Measurements from ENCODE around the gene SULT1A3. TPM values are rescaled to one million over a fixed set of nuclear protein-coding genes. Genes with fewer than 3 reads are reported as not detected.

SULT1A3 gene
- total RNA-seq, 2 experiments from 2014 or later = 3.8 to 31.7 TPM

DNA sequence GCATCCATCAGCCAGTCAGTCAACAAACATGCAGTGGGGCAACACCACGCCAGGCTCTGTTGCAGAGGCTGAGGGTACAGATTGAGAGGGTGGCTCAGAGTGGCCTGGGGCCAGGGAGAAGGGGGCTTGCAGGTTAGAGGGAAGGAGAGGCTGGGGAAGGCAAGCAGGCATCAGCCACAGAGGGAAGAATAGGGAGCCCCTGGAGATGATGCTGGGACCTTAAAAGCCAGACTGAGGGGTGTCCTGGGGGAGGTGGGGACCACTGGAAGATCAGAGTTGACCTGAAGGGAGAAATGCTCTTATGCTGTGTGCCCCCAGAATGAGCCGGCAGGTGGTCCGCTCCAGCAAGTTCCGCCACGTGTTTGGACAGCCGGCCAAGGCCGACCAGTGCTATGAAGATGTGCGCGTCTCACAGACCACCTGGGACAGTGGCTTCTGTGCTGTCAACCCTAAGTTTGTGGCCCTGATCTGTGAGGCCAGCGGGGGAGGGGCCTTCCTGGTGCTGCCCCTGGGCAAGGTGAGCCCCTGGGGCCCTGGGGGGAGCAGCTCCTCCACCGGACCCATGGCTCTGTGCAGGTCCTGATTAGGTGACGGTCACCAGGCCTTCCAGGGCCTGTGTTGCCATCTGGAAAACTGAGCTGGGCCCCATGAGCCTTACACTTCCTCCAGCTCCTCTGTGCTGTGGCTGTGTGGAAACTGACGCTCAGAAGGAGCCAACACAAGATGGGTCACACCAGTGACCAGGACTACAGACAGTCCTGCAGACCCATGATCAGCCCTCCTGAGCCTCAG, 14.0 kb upstream of the SULT1A3 start:
- peaks cover 43% of the 10 kb centered on the region for H3K36me3 ChIP-seq (ENCODE audit: insufficient read depth, low read length)
- H3K4me1 ChIP-seq (ENCODE audit: insufficient read depth, low read length, poor library complexity, severe bottlenecking) = peaks cover 42% of the 10 kb centered on the region
- no TSS peak for BruUV-seq (replicated peaks)
- H3K4me3 ChIP-seq (ENCODE audit: low read depth, low read length, poor library complexity, severe bottlenecking) = peak overlapping the region; percentile 86
- DNase-seq (ENCODE audit: low spot score) = peak; percentile 80
- TF ChIP-seq, protein P1, sequence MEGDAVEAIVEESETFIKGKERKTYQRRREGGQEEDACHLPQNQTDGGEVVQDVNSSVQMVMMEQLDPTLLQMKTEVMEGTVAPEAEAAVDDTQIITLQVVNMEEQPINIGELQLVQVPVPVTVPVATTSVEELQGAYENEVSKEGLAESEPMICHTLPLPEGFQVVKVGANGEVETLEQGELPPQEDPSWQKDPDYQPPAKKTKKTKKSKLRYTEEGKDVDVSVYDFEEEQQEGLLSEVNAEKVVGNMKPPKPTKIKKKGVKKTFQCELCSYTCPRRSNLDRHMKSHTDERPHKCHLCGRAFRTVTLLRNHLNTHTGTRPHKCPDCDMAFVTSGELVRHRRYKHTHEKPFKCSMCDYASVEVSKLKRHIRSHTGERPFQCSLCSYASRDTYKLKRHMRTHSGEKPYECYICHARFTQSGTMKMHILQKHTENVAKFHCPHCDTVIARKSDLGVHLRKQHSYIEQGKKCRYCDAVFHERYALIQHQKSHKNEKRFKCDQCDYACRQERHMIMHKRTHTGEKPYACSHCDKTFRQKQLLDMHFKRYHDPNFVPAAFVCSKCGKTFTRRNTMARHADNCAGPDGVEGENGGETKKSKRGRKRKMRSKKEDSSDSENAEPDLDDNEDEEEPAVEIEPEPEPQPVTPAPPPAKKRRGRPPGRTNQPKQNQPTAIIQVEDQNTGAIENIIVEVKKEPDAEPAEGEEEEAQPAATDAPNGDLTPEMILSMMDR (conservative IDR thresholded peaks at IDR 0.05; ENCODE audit: low read length) = no peak
- TF ChIP-seq EZH2phosphoT487 (IDR thresholded peaks at IDR 0.05; ENCODE audit: borderline replicate concordance, low read depth, low read length) = no peak
- intact Hi-C loops (cut with micrococcal nuclease; ENCODE audit: unreplicated experiment) = no loop called here
- CTCF ChIA-PET (ENCODE audit: unreplicated experiment) = interaction anchor here (0.6 kb wide), 1 partner anchor 93 kb away, joined by 3 read pairs; the partner anchor contains the start of gene TBX6
- H3K4me2 ChIP-seq (ENCODE audit: low read length) = peak overlapping the region; percentile 90
- H3K79me2 ChIP-seq (ENCODE audit: insufficient read depth, low read depth, low read length) = peaks cover 25% of the 10 kb centered on the region; the same call in 1 of the 2 replicates
- H4K20me1 ChIP-seq (ENCODE audit: insufficient read depth, low read length) = no peaks in the 10 kb centered on the region
- POLR2A ChIA-PET = no interaction called here
- peak overlapping the region; percentile 94 for H3K27ac ChIP-seq (ENCODE audit: low read depth, low read length, poor library complexity, severe bottlenecking)
- no peaks in the 10 kb centered on the region for H3K9me2 ChIP-seq (ENCODE audit: insufficient read depth, low read length)
- no peaks in the 10 kb centered on the region for H3K9me3 ChIP-seq (ENCODE audit: low read length)
- no peak overlapping the region for H2AFZ ChIP-seq (ENCODE audit: low read length)

DNA sequence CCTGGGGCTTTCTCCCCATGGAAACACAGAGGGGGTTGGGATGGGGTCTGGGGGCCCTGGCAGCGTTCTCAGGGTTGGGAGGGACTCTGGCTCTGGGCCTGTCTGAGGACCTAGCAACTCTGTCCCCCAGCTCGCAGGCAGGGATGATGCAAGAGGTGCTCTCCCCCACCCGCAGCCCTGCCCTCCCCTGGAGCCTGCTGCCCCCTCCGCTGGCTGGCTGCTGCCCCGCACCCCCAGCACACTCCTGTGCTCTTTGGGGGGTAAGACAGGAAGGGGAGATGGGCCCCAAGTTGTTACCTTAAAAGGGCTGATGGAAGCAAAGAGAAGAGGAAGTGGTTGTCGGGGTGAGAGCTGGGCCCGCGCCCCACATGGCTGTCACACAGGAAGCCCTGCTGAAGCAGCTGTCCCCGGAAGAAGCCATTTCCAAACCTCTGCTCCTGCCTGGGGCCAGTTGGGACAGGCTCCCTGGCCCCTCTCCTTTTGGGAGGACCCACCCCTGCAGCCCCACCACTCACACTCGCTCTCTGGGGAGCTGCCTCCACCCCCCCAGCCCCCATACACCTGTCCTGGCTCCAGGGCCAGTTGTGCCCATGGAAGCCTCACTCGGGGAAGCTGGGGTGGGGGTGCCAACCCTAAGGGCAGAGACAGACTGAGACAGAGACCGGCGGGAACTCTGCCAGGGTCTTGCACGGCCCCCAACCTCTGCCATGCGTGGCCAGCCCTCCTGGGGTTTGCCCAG, 13.2 kb upstream of the SULT1A3 start:
- no peaks in the 10 kb centered on the region for H3K9me2 ChIP-seq (ENCODE audit: insufficient read depth, low read length)
- peaks cover 42% of the 10 kb centered on the region for H3K4me1 ChIP-seq (ENCODE audit: insufficient read depth, low read length, poor library complexity, severe bottlenecking)
- peak; percentile 90 for DNase-seq (ENCODE audit: low spot score)
- intact Hi-C loops (cut with micrococcal nuclease; ENCODE audit: unreplicated experiment) = no loop called here
- H3K36me3 ChIP-seq (ENCODE audit: insufficient read depth, low read length) = peaks cover 43% of the 10 kb centered on the region
- no peaks in the 10 kb centered on the region for H3K9me3 ChIP-seq (ENCODE audit: low read length)
- ChIA-PET POLR2A (no interaction called here), CTCF (ENCODE audit: unreplicated experiment) (interaction anchor here (0.6 kb wide), 3 partner anchors 94 to 472 kb away, joined by 3 to 7 read pairs (median 3); partner anchors contain the start of gene TBX6)
- no peak overlapping the region for H2AFZ ChIP-seq (ENCODE audit: low read length)
- no peaks in the 10 kb centered on the region for H4K20me1 ChIP-seq (ENCODE audit: insufficient read depth, low read length)
- TF ChIP-seq, protein P1 (conservative IDR thresholded peaks at IDR 0.05; ENCODE audit: low read length) = no peak
- no peak for TF ChIP-seq EZH2phosphoT487 (IDR thresholded peaks at IDR 0.05; ENCODE audit: borderline replicate concordance, low read depth, low read length)
- H3K4me3 ChIP-seq (ENCODE audit: low read depth, low read length, poor library complexity, severe bottlenecking) = peak overlapping the region; percentile 86
- H3K79me2 ChIP-seq (ENCODE audit: insufficient read depth, low read depth, low read length) = peaks cover 25% of the 10 kb centered on the region; the same call in 1 of the 2 replicates
- BruUV-seq (replicated peaks) = no TSS peak
- H3K4me2 ChIP-seq (ENCODE audit: low read length) = peak overlapping the region; percentile 90
- H3K27ac ChIP-seq (ENCODE audit: low read depth, low read length, poor library complexity, severe bottlenecking) = peak overlapping the region; percentile 94
